Osteocyte (in vitro differentiated cells): ENCODE measurements around the gene ZNF33A. TPM values are rescaled to one million over a fixed set of nuclear protein-coding genes. Genes with fewer than 3 reads are reported as not detected.
"Not testable (repeated sequence)": the region's sequence is repeated elsewhere in the genome, so short reads cannot be mapped to it uniquely, and the experiment has no call there.

Experiments used
- DNase-seq: peaks from one replicate; pipeline ENCODE4 v3.0.0; 2021; ENCODE audit warnings: mixed read lengths; ENCODE audit not compliant: unreplicated experiment; ENCODE audit errors: extremely low spot score
- H3K27ac Mint-ChIP-seq: one replicate; pipeline ENCODE4 v1.8.0; 2021; ENCODE audit warnings: mild to moderate bottlenecking, mixed read lengths; ENCODE audit not compliant: unreplicated experiment
- H3K27me3 Mint-ChIP-seq: one replicate; pipeline ENCODE4 v1.8.0; 2021; ENCODE audit warnings: mixed read lengths; ENCODE audit not compliant: unreplicated experiment
- H3K36me3 Mint-ChIP-seq: one replicate; pipeline ENCODE4 v1.8.0; 2021; ENCODE audit warnings: mixed read lengths; ENCODE audit not compliant: unreplicated experiment
- H3K4me1 Mint-ChIP-seq: one replicate; pipeline ENCODE4 v1.8.0; 2021; ENCODE audit warnings: mixed read lengths; ENCODE audit not compliant: unreplicated experiment
- H3K4me3 Mint-ChIP-seq: one replicate; pipeline ENCODE4 v1.8.0; 2021; ENCODE audit warnings: mild to moderate bottlenecking, moderate library complexity, mixed read lengths; ENCODE audit not compliant: unreplicated experiment
- H3K9me3 Mint-ChIP-seq: one replicate; pipeline ENCODE4 v1.8.0; 2021; ENCODE audit warnings: mixed read lengths; ENCODE audit not compliant: unreplicated experiment
- total RNA-seq: library from RNA; stranded (reverse); gene quantifications from 2 replicates; pipeline ENCODE4 v1.2.1, GENCODE V29; 2021
- TF ChIP-seq, protein P1 (sequence below): fragments of 200-600 bp; sonication (generic); IDR thresholded peaks from 2 replicates; pipeline ENCODE4 v1.5.0; 2021; ENCODE audit warnings: antibody characterized with exemption, mild to moderate bottlenecking, moderate library complexity

Gene ZNF33A
- total RNA-seq, 1 donor from 2014 or later, result 21.3 TPM

DNA sequence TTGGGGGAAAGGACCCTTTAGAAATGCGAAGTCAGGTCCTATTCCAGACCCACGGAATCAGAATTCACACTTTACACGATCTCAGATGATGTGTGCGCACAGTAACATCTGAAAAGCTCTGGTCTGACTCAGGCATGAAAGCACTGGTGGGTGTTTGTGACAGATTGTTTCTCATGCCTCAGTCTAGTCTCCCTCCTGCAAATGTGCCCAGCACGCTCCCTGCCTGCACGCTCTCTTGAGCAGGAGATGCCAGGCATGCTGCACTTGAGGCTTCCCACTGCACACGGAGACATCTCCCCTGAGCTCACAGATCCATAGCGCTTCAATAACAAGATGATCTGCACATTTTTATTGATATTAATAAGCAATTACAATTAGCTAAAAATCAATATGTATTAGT is 60.0 kb downstream of the ZNF33A start:
- DNase-seq, result no peak
- Mint-ChIP-seq H3K4me3 (no peak overlapping the region), H3K27me3 (no peaks in the 10 kb centered on the region), H3K36me3 (no peaks in the 10 kb centered on the region), H3K4me1 (peaks cover 2% of the 10 kb centered on the region), H3K9me3 (peaks cover 17% of the 10 kb centered on the region), H3K27ac (no peak overlapping the region)
- TF ChIP-seq, protein P1, sequence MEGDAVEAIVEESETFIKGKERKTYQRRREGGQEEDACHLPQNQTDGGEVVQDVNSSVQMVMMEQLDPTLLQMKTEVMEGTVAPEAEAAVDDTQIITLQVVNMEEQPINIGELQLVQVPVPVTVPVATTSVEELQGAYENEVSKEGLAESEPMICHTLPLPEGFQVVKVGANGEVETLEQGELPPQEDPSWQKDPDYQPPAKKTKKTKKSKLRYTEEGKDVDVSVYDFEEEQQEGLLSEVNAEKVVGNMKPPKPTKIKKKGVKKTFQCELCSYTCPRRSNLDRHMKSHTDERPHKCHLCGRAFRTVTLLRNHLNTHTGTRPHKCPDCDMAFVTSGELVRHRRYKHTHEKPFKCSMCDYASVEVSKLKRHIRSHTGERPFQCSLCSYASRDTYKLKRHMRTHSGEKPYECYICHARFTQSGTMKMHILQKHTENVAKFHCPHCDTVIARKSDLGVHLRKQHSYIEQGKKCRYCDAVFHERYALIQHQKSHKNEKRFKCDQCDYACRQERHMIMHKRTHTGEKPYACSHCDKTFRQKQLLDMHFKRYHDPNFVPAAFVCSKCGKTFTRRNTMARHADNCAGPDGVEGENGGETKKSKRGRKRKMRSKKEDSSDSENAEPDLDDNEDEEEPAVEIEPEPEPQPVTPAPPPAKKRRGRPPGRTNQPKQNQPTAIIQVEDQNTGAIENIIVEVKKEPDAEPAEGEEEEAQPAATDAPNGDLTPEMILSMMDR, result no peak

DNA sequence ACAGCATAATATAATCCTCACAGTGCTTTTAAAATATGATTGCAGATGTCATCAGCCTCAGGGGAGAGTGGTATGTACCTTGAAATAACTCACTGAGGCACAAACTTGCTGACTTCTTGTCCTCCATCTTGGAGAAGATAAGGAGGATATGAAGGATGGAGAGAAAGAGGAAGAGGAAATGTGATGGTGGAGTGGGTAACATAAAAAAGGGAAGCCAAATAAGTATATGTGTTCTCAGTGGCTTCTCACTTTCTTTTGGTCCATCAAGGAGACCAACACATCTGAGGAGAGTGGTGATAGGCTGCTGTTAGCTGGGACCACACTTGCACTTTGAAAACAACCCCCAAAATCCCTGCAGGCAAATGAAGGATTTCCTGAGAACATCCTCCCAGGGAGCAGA is 62.1 kb downstream of the ZNF33A start:
- Mint-ChIP-seq H3K4me1 (peaks cover 2% of the 10 kb centered on the region), H3K27ac (no peak overlapping the region), H3K9me3 (peaks cover 30% of the 10 kb centered on the region), H3K27me3 (no peaks in the 10 kb centered on the region), H3K4me3 (no peak overlapping the region), H3K36me3 (no peaks in the 10 kb centered on the region)
- TF ChIP-seq, protein P1, result no peak
- no peak for DNase-seq

DNA sequence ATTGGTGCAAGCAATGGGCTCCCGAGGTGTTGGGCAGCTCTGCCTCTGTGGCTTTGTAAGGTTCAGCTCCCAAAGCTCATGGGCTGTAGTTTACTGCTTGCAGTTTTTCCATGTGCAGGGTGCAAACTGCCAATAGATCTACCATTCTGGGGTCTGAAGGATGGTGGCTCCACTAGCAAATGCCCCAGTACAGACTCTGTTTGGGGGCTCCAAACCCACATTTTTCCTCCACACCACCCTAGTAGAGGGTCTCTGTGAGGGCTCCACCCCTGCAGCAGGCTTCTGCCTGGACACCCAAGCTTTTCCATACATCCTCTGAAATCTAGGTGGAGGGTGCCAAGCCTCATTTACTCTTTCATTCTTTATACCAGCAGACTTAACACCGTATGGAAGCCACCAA is 66.2 kb downstream of the ZNF33A start:
- peaks cover 30% of the 10 kb centered on the region for H3K9me3 Mint-ChIP-seq

DNA sequence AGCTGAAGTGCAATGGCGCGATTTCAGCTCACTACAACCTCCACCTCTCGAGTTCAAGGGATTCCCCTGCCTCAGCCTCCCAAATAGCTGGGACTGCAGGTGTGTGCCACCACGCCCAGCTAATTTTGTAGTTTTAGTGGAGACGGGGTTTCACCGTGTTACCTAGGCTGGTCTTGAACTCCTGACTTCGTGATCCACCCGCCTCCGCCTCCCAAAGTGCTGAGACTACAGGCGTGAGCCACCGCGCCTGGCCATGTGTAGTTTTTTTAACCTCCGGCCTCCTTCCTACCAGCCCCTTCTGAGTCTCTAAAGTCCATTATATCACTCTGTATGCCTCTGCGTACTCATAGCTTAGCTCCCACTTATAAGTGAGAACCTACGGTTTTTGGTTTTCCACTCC is 82.8 kb downstream of the ZNF33A start:
- Mint-ChIP-seq H3K4me3 (peak overlapping the region; percentile 86), H3K36me3 (peaks cover 28% of the 10 kb centered on the region), H3K4me1 (peaks cover 14% of the 10 kb centered on the region)
- DNase-seq, H3K9me3 Mint-ChIP-seq, H3K27ac Mint-ChIP-seq, H3K27me3 Mint-ChIP-seq: not testable (repeated sequence)

More for the DNA sequence above, 66.2 kb downstream of the ZNF33A start:
- H3K36me3 Mint-ChIP-seq, result no peaks in the 10 kb centered on the region
- no peak overlapping the region for H3K4me3 Mint-ChIP-seq
- H3K4me1 Mint-ChIP-seq, result no peaks in the 10 kb centered on the region
- DNase-seq, result no peak
- no peak overlapping the region for H3K27ac Mint-ChIP-seq
- H3K27me3 Mint-ChIP-seq, result no peaks in the 10 kb centered on the region
- TF ChIP-seq, protein P1, result no peak

DNA sequence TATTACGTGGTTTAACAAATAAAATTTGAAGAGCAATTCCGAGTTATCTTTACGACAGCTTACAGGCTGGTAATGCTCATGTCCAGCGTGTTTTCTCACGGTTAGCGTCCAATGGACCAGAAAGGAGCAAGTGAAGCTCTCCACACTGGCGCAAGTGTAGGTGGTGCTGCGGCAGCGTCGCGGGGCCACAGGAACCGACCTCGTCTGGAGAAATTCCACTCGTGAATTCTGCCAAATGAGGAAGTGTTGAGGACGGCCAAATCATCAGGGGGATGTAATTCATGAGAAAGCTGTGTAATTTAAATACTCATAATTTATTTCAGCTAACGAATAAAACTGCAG is 83.3 kb downstream of the ZNF33A start:
- no peak for DNase-seq
- H3K4me3 Mint-ChIP-seq, result peak overlapping the region; percentile 86
- no peak overlapping the region for H3K27ac Mint-ChIP-seq
- TF ChIP-seq, protein P1, result no peak
- no peaks in the 10 kb centered on the region for H3K27me3 Mint-ChIP-seq
- peaks cover 33% of the 10 kb centered on the region for H3K36me3 Mint-ChIP-seq
- peaks cover 12% of the 10 kb centered on the region for H3K9me3 Mint-ChIP-seq
- H3K4me1 Mint-ChIP-seq, result peaks cover 14% of the 10 kb centered on the region
